GM19438 (cell line): ENCODE measurements around the gene RNF44.

Experiments used
- ATAC-seq: cut with Tn5 transposase; IDR thresholded peaks from one replicate; pipeline ENCODE4 v1.9.1; 2021; ENCODE audit warnings: low read depth; ENCODE audit not compliant: unreplicated experiment

Gene RNF44

GRCh38 chr5:176524987-176525386, 12.2 kb downstream of the RNF44 start:
- ATAC-seq, result no peak

GRCh38 chr5:176524138-176524537, 13.1 kb downstream of the RNF44 start:
- no peak for ATAC-seq

GRCh38 chr5:176521699-176522263, 15.4 kb downstream of the RNF44 start:
- ATAC-seq, result no peak

- no peak for ATAC-seq
These were observed 15.9 kb downstream of the RNF44 start for GRCh38 chr5:176521286-176521685.

GRCh38 chr5:176519810-176520720, 17.1 kb downstream of the RNF44 start:
- no peak for ATAC-seq

- no peak for ATAC-seq
These were observed 20.0 kb downstream of the RNF44 start for GRCh38 chr5:176517053-176517661.

GRCh38 chr5:176515396-176515795, 21.8 kb downstream of the RNF44 start:
- no peak for ATAC-seq

GRCh38 chr5:176514244-176514950, 22.8 kb downstream of the RNF44 start:
- no peak for ATAC-seq

GRCh38 chr5:176513788-176514187, 23.4 kb downstream of the RNF44 start:
- no peak for ATAC-seq

GRCh38 chr5:176508603-176509002, 28.6 kb downstream of the RNF44 start:
- ATAC-seq, result no peak

- ATAC-seq, result no peak
These were observed 29.3 kb downstream of the RNF44 start for GRCh38 chr5:176507911-176508310.

- no peak for ATAC-seq
These were observed 33.7 kb downstream of the RNF44 start for GRCh38 chr5:176503496-176503895.

GRCh38 chr5:176501333-176501732, 35.9 kb downstream of the RNF44 start:
- ATAC-seq, result no peak

- no peak for ATAC-seq
These were observed 36.7 kb downstream of the RNF44 start for GRCh38 chr5:176500511-176500910.

GRCh38 chr5:176499273-176499672, 37.9 kb downstream of the RNF44 start:
- ATAC-seq, result no peak

GRCh38 chr5:176497852-176498251, 39.4 kb downstream of the RNF44 start:
- ATAC-seq, result no peak

- no peak for ATAC-seq
These were observed 44.8 kb downstream of the RNF44 start for GRCh38 chr5:176492431-176492830.

- no peak for ATAC-seq
These were observed 45.3 kb downstream of the RNF44 start for GRCh38 chr5:176491901-176492300.

- no peak for ATAC-seq
These were observed 46.1 kb downstream of the RNF44 start for GRCh38 chr5:176491101-176491502.

GRCh38 chr5:176490301-176490700, 46.9 kb downstream of the RNF44 start:
- no peak for ATAC-seq

GRCh38 chr5:176489077-176489476, 48.1 kb downstream of the RNF44 start:
- ATAC-seq, result no peak
